Epithelial cell of proximal tubule (primary cell): ENCODE data around the gene RFX7. TPM values are rescaled to one million over a fixed set of nuclear protein-coding genes. Genes with fewer than 3 reads are reported as not detected.

ENCODE experiments used
- DNase-seq: peaks from one replicate; pipeline ENCODE4 v3.0.0-alpha.2; 2011; ENCODE audit warnings: low read depth
- H3K4me3 ChIP-seq: 2 replicates; pipeline ENCODE4 v1.5.1; 2011; ENCODE audit warnings: low read depth, mild to moderate bottlenecking, low read length
- CTCF ChIP-seq: conservative IDR thresholded peaks from 2 replicates; pipeline ENCODE4 v1.5.1; 2012; ENCODE audit warnings: low read depth, mild to moderate bottlenecking, low read length
- total RNA-seq: library from RNA; depleted of rRNA; stranded (reverse); fragments of >200 nt; gene quantifications from 2 replicates; pipeline ENCODE4 v1.2.3, GENCODE V29; 2015

The RFX7 gene
- total RNA-seq, 1 donor from 2014 or later = 4.8 TPM

DNA sequence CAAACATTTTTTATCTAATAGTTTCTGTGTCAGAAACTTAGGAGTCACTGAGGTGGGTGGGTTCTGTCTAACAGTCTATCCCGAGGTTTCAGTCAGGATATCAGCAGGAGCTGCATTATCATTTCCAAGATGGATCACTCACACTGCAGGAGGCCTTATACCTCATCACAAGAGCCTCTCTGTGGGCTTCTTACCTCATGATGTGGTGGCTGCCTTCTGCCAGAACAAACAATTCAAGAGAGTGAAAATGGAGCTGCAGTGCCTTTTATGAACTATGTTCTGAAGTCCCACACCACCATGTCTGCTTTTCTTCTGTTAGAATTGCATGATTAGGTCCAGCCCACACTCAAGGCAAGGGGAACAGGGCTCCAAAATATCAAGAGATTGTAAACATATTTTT lies 27.9 kb downstream of the RFX7 start:
- no peak for TF ChIP-seq CTCF
- no peak for DNase-seq
- H3K4me3 ChIP-seq = no peak overlapping the region

DNA sequence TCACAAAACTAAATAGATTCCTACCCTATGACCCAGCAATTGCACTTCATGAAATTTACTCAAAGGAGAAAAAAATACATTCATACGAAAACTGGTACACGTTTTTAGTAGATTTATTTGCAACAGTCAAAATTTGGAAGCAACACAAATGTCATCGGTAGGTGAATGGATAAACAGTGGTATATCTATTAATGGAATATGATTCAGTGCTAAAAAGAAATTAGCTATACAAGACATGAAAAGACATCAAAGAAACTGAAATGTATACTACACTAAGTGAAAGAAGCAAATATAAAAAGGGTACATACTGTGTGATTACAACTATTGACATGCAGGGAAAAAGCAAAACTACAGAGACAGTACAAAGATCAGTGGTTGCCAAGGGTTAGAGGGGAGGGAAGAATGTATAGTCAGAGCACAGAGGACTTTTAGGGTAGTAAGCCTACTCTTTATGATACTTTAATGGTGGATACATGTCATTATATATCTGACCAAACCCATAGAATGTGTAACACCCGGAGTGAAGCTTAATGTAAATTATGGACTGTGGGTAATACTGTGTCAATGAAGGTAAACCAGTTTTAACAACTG lies 31.6 kb downstream of the RFX7 start:
- DNase-seq = no peak
- no peak for TF ChIP-seq CTCF
- H3K4me3 ChIP-seq = no peak overlapping the region

DNA sequence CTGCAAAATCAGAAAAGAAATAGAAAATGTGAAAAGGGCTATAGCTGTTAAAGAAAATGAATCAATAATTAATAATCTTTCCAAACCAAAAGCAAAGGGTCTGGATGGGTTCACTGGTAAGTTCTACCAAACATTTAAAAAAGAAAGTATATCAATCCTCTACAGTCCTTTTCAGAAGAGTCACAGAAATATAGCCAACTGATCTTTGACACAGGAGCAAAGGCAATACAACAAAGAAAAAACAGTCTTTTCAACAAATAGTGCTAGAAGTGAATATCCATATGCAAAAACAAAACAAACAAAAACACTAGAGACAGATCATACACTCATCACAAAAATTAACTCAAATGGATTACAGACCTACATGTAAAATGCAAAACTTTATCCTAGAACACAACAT lies 32.6 kb downstream of the RFX7 start:
- DNase-seq = no peak
- H3K4me3 ChIP-seq = no peak overlapping the region
- no peak for TF ChIP-seq CTCF

DNA sequence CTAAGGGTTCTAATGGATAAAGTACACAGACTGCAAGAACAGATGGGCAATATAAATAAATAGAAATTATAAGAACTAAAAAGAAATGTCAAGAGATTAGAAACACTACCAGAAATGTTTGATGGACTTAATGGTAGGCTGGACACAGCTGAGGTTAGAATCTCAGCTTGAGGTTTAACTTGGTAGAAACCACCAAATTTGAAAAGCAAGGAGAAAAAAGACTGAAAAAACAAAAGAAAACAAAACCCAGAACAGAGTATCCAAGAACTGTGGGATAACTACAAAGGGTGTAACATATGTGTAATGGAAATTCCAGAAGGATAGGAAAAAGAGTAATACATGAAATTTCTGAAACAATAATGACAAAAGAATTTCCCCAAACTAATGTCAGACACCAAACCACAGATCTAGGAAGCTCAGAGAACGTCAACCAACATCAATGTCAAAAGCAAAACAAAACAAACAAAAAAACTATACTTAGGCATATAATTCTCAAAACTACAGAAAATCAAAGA lies 35.0 kb downstream of the RFX7 start:
- TF ChIP-seq CTCF = no peak
- H3K4me3 ChIP-seq = no peak overlapping the region
- no peak for DNase-seq

DNA sequence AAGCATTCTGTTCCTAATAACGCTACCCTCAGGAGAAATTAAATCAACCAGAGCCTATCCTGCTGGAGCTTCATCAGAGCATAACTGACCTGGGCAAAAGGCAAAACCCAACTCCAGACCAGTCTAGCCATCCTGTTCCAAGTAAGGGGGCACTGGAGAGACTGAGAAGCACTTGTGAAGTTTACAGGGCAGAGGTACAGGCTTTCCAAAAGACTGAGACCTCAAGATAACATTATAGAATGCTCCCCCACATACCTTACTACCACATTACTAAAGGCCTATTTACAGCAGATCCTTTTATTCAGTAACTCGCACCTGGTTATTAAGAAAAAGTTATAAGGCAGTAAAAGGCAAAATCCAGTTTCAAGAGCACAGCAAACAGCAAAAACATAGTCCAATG lies 35.5 kb downstream of the RFX7 start:
- H3K4me3 ChIP-seq = no peak overlapping the region
- TF ChIP-seq CTCF = no peak
- no peak for DNase-seq

GRCh38 chr15:56207711-56208110 lies 36.0 kb downstream of the RFX7 start:
- no peak overlapping the region for H3K4me3 ChIP-seq
- DNase-seq = no peak
- no peak for TF ChIP-seq CTCF

GRCh38 chr15:56207092-56207491 lies 36.6 kb downstream of the RFX7 start:
- DNase-seq = no peak
- no peak for TF ChIP-seq CTCF
- H3K4me3 ChIP-seq = no peak overlapping the region
